Activated naive CD8-positive, alpha-beta T cell (primary cell): Measurements from ENCODE around the gene ZFP36L1.
A peak's percentile ranks its signal among the peaks of the same experiment; 100 is the strongest.

Experiments used
- H3K27ac Mint-ChIP-seq: one replicate; pipeline ENCODE4 v1.8.0; 2021; ENCODE audit warnings: mixed read lengths
- H3K27me3 Mint-ChIP-seq: one replicate; pipeline ENCODE4 v1.8.0; 2021; ENCODE audit warnings: mixed read lengths
- H3K36me3 Mint-ChIP-seq: one replicate; pipeline ENCODE4 v1.8.0; 2021; ENCODE audit warnings: mixed read lengths
- H3K4me1 Mint-ChIP-seq: one replicate; pipeline ENCODE4 v1.8.0; 2021; ENCODE audit warnings: low read depth, mixed read lengths
- H3K4me3 Mint-ChIP-seq: one replicate; pipeline ENCODE4 v1.8.0; 2021; ENCODE audit warnings: mild to moderate bottlenecking, mixed read lengths
- H3K9me3 Mint-ChIP-seq: one replicate; pipeline ENCODE4 v1.8.0; 2021; ENCODE audit warnings: low read depth, mixed read lengths

Gene ZFP36L1

GRCh38 chr14:68785534-68786490, 7.1 kb downstream of the ZFP36L1 start:
- Mint-ChIP-seq H3K4me3 (peak overlapping the region; percentile 99), H3K27ac (peak overlapping the region; percentile 86), H3K4me1 (peaks cover 82% of the 10 kb centered on the region), H3K27me3 (no peaks in the 10 kb centered on the region), H3K9me3 (no peaks in the 10 kb centered on the region), H3K36me3 (peaks cover 17% of the 10 kb centered on the region)

GRCh38 chr14:68784978-68785533, 7.8 kb downstream of the ZFP36L1 start:
- H3K9me3 Mint-ChIP-seq: no peaks in the 10 kb centered on the region
- H3K27me3 Mint-ChIP-seq: no peaks in the 10 kb centered on the region
- H3K27ac Mint-ChIP-seq: peak overlapping the region; percentile 86
- H3K36me3 Mint-ChIP-seq: peaks cover 14% of the 10 kb centered on the region
- peaks cover 87% of the 10 kb centered on the region for H3K4me1 Mint-ChIP-seq
- H3K4me3 Mint-ChIP-seq: no peak overlapping the region

GRCh38 chr14:68784226-68784910, 8.5 kb downstream of the ZFP36L1 start:
- Mint-ChIP-seq H3K4me3 (no peak overlapping the region), H3K36me3 (peaks cover 12% of the 10 kb centered on the region), H3K27me3 (no peaks in the 10 kb centered on the region), H3K9me3 (no peaks in the 10 kb centered on the region), H3K4me1 (peaks cover 93% of the 10 kb centered on the region), H3K27ac (no peak overlapping the region)

- peaks cover 94% of the 10 kb centered on the region for H3K4me1 Mint-ChIP-seq
- peak overlapping the region; percentile 12 for H3K27ac Mint-ChIP-seq
- no peaks in the 10 kb centered on the region for H3K9me3 Mint-ChIP-seq
- H3K27me3 Mint-ChIP-seq: no peaks in the 10 kb centered on the region
- H3K36me3 Mint-ChIP-seq: peaks cover 6% of the 10 kb centered on the region
- no peak overlapping the region for H3K4me3 Mint-ChIP-seq
Observed at GRCh38 chr14:68783408-68784225, 9.2 kb downstream of the ZFP36L1 start.

GRCh38 chr14:68782091-68782981, 10.5 kb downstream of the ZFP36L1 start:
- H3K27ac Mint-ChIP-seq: peak overlapping the region; percentile 86
- H3K4me1 Mint-ChIP-seq: peaks cover 91% of the 10 kb centered on the region
- H3K9me3 Mint-ChIP-seq: no peaks in the 10 kb centered on the region
- no peaks in the 10 kb centered on the region for H3K27me3 Mint-ChIP-seq
- peak overlapping the region; percentile 65 for H3K4me3 Mint-ChIP-seq
- H3K36me3 Mint-ChIP-seq: no peaks in the 10 kb centered on the region

- Mint-ChIP-seq H3K36me3 (no peaks in the 10 kb centered on the region), H3K9me3 (no peaks in the 10 kb centered on the region), H3K27me3 (no peaks in the 10 kb centered on the region), H3K4me3 (peak overlapping the region; percentile 80), H3K27ac (peak overlapping the region; percentile 93), H3K4me1 (peaks cover 81% of the 10 kb centered on the region)
Observed at GRCh38 chr14:68781161-68782021, 11.5 kb downstream of the ZFP36L1 start.

GRCh38 chr14:68780358-68781160, 12.3 kb downstream of the ZFP36L1 start:
- H3K9me3 Mint-ChIP-seq: peaks cover 3% of the 10 kb centered on the region
- no peaks in the 10 kb centered on the region for H3K27me3 Mint-ChIP-seq
- peak overlapping the region; percentile 93 for H3K27ac Mint-ChIP-seq
- H3K36me3 Mint-ChIP-seq: no peaks in the 10 kb centered on the region
- H3K4me1 Mint-ChIP-seq: peaks cover 78% of the 10 kb centered on the region
- H3K4me3 Mint-ChIP-seq: peak overlapping the region; percentile 80

- Mint-ChIP-seq H3K9me3 (peaks cover 4% of the 10 kb centered on the region), H3K27me3 (no peaks in the 10 kb centered on the region), H3K27ac (peak overlapping the region; percentile 93), H3K4me1 (peaks cover 75% of the 10 kb centered on the region), H3K36me3 (no peaks in the 10 kb centered on the region), H3K4me3 (peak overlapping the region; percentile 80)
Observed at GRCh38 chr14:68779761-68780323, 13.0 kb downstream of the ZFP36L1 start.

GRCh38 chr14:68777644-68778043, 15.2 kb downstream of the ZFP36L1 start:
- Mint-ChIP-seq H3K27ac (no peak overlapping the region), H3K9me3 (peaks cover 4% of the 10 kb centered on the region), H3K4me1 (peaks cover 71% of the 10 kb centered on the region), H3K36me3 (no peaks in the 10 kb centered on the region), H3K27me3 (no peaks in the 10 kb centered on the region), H3K4me3 (no peak overlapping the region)

- no peaks in the 10 kb centered on the region for H3K36me3 Mint-ChIP-seq
- H3K4me3 Mint-ChIP-seq: no peak overlapping the region
- H3K4me1 Mint-ChIP-seq: peaks cover 68% of the 10 kb centered on the region
- peak overlapping the region; percentile 22 for H3K27ac Mint-ChIP-seq
- peaks cover 4% of the 10 kb centered on the region for H3K9me3 Mint-ChIP-seq
- H3K27me3 Mint-ChIP-seq: no peaks in the 10 kb centered on the region
Observed at GRCh38 chr14:68775614-68776126, 17.2 kb downstream of the ZFP36L1 start.

GRCh38 chr14:68774771-68775613, 17.9 kb downstream of the ZFP36L1 start:
- H3K27me3 Mint-ChIP-seq: no peaks in the 10 kb centered on the region
- peaks cover 4% of the 10 kb centered on the region for H3K9me3 Mint-ChIP-seq
- no peaks in the 10 kb centered on the region for H3K36me3 Mint-ChIP-seq
- H3K4me3 Mint-ChIP-seq: no peak overlapping the region
- peaks cover 66% of the 10 kb centered on the region for H3K4me1 Mint-ChIP-seq
- peak overlapping the region; percentile 22 for H3K27ac Mint-ChIP-seq
